CD4-positive, alpha-beta T cell (primary cell): ENCODE data around the gene SLC13A3. TPM values are rescaled to one million over a fixed set of nuclear protein-coding genes. Genes with fewer than 3 reads are reported as not detected.

Experiments used
- ATAC-seq: fragments of 200-7000 bp; cut with Tn5 transposase; one replicate; pipeline ENCODE4 v1.10.0; 2022; ENCODE audit warnings: mild to moderate bottlenecking; ENCODE audit not compliant: poor library complexity
- CTCF ChIA-PET: fragments of 350-600 bp; sonication (Branson Sonifier 250); formaldehyde crosslinking; loops from one replicate; lab custom pipeline; 2021; ENCODE audit warnings: antibody characterized with exemption, inconsistent platforms; lab: Charles Lee
- POLR2A ChIA-PET: fragments of 350-600 bp; sonication (Branson Sonifier 250); formaldehyde crosslinking; loops from one replicate; lab custom pipeline; 2021; ENCODE audit warnings: antibody characterized with exemption, inconsistent platforms; lab: Charles Lee
- DNase-seq, 14 experiments: peaks; one replicate each; pipeline ENCODE4 v3.0.0-alpha.2; 2013 to 2020; ENCODE audit warnings: mixed read lengths in 2 of 14
- H3K27ac ChIP-seq, 2 donors: one replicate each; pipeline versions ENCODE4 v1.5.1 to v1.7.0; 2013; ENCODE audit warnings: low read length in 2 of 2, low read depth in 1 of 2, mild to moderate bottlenecking in 1 of 2
- H3K27me3 ChIP-seq, 2 experiments: 1 replicate in 1 of 2; 2 replicates in 1 of 2; pipeline versions ENCODE4 v1.6.1 to v1.7.0; 2013; ENCODE audit warnings: low read length in 2 of 2, control low read depth in 1 of 2, mild to moderate bottlenecking in 1 of 2, moderate library complexity in 1 of 2; ENCODE audit not compliant: insufficient read depth in 2 of 2, control insufficient read depth in 1 of 2
- H3K36me3 ChIP-seq: one replicate; pipeline ENCODE4 v1.6.1; 2013; ENCODE audit warnings: low read length, control low read depth; ENCODE audit not compliant: insufficient read depth
- H3K4me1 ChIP-seq: one replicate; pipeline ENCODE4 v1.6.1; 2013; ENCODE audit warnings: low read length, control low read depth; ENCODE audit not compliant: insufficient read depth
- H3K4me3 ChIP-seq: one replicate; pipeline ENCODE4 v1.5.1; 2013; ENCODE audit warnings: mild to moderate bottlenecking, low read length, moderate library complexity
- H3K9me3 ChIP-seq, 2 experiments: 1 replicate in 1 of 2; 2 replicates in 1 of 2; pipeline versions ENCODE4 v1.6.1 to v1.7.0; 2013; ENCODE audit warnings: low read length in 2 of 2, mild to moderate bottlenecking in 2 of 2, control low read depth in 1 of 2, moderate library complexity in 1 of 2; ENCODE audit not compliant: control insufficient read depth in 1 of 2, insufficient read depth in 1 of 2
- H3K27ac Mint-ChIP-seq: one replicate; pipeline ENCODE4 v1.8.0; 2020; ENCODE audit warnings: mixed read lengths
- H3K27me3 Mint-ChIP-seq: one replicate; pipeline ENCODE4 v1.8.0; 2021; ENCODE audit warnings: mixed read lengths
- H3K36me3 Mint-ChIP-seq: one replicate; pipeline ENCODE4 v1.8.0; 2021; ENCODE audit warnings: low read depth, mixed read lengths
- H3K4me1 Mint-ChIP-seq: one replicate; pipeline ENCODE4 v1.8.0; 2021; ENCODE audit warnings: low read depth, mixed read lengths
- H3K4me3 Mint-ChIP-seq: one replicate; pipeline ENCODE4 v1.8.0; 2020; ENCODE audit warnings: mild to moderate bottlenecking, mixed read lengths
- H3K9me3 Mint-ChIP-seq: one replicate; pipeline ENCODE4 v1.8.0; 2020; ENCODE audit warnings: mixed read lengths
- intact Hi-C, 2 experiments: fragments of 100-400 bp; cut with DNase I in 1 of 2; cut with micrococcal nuclease in 1 of 2; formaldehyde crosslinking; loops; one replicate each; pipeline versions ENCODE4 v1.15.1 to v1.9.0; 2023 to 2025; cut with DNase I, micrococcal nuclease
- total RNA-seq, 174 experiments: library from RNA in 2 of 174; stranded (reverse) in 2 of 174; gene quantifications; one replicate each; pipeline ENCODE4 v1.2.3 and lab custom pipeline; 2021 to 2026
- TF ChIP-seq, protein P1 (sequence below): fragments of 200-600 bp; IDR thresholded peaks from one replicate; pipeline ENCODE4 v1.8.0; 2022; ENCODE audit warnings: antibody characterized with exemption, mild to moderate bottlenecking

Gene SLC13A3
- total RNA-seq, 2 experiments from 2014 or later = 0.28 TPM; not detected in 1

DNA sequence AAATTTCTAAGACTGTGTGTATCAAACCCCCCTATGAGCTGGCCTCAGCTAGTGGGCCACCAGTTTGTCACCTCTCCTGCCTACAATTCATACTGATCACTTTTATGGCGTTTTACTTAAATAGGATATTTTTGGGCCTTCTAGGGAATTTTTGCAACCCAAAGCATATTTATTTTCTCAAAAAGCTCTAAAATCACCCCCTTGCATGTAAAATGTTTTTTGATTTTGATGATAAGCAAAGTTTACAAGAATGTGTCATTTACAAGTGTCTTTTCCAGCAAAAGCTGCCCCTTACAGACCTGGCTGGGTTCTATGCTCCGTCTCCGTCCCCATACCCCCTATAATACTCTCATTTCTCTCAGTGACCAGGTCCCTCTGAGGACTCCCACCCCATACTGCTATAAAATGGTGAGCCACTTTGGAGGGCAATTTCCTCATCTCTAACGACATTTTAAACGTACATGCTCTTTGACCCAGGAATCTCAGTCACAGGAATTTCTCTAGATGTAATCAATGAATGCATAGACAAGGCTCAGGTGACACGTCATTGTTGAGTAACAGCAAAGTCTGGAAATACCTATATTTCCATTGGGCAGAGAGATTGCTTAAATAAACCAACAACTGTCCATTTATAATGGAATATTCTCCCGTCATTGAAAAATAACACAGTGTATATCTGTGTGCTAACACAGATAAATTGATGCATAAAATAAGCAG is 86.9 kb downstream of the SLC13A3 start:
- DNase-seq (no peak), ATAC-seq (no peak)
- Histone ChIP-seq H3K36me3 (no peaks in the 10 kb centered on the region), H3K4me1 (peaks cover 8% of the 10 kb centered on the region), H3K27me3 (peaks cover 5 to 8% of the 10 kb centered on the region in 2 experiments), H3K9me3 (no peaks in the 10 kb centered on the region), H3K4me3 (no peak overlapping the region), H3K27ac (no peak overlapping the region)
- Mint-ChIP-seq H3K4me3 (no peak overlapping the region), H3K27ac (no peak overlapping the region), H3K4me1 (no peaks in the 10 kb centered on the region), H3K9me3 (no peaks in the 10 kb centered on the region), H3K27me3 (peaks cover 17% of the 10 kb centered on the region), H3K36me3 (no peaks in the 10 kb centered on the region)
- intact Hi-C loops = no loop called here
- POLR2A ChIA-PET = no interaction called here
- CTCF ChIA-PET = no interaction called here
- TF ChIP-seq, protein P1, sequence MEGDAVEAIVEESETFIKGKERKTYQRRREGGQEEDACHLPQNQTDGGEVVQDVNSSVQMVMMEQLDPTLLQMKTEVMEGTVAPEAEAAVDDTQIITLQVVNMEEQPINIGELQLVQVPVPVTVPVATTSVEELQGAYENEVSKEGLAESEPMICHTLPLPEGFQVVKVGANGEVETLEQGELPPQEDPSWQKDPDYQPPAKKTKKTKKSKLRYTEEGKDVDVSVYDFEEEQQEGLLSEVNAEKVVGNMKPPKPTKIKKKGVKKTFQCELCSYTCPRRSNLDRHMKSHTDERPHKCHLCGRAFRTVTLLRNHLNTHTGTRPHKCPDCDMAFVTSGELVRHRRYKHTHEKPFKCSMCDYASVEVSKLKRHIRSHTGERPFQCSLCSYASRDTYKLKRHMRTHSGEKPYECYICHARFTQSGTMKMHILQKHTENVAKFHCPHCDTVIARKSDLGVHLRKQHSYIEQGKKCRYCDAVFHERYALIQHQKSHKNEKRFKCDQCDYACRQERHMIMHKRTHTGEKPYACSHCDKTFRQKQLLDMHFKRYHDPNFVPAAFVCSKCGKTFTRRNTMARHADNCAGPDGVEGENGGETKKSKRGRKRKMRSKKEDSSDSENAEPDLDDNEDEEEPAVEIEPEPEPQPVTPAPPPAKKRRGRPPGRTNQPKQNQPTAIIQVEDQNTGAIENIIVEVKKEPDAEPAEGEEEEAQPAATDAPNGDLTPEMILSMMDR = no peak

DNA sequence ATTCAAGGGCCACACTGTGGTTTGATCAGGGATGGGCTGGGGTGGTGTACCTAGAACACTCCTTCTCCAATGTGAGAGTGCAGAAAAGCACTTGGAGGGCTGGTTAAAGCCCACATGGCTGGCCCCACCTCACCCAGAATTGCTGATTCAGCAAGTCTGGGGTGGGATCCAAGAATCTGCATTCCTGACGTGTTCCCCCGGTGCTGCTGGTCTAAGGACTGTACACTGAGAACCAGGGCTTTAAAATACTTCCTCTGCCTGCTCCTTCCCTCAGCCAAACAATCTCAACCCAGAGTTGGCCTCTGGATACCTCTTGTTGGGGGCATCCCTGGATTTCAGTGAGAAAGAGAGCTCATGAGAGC is 87.4 kb downstream of the SLC13A3 start:
- no peaks in the 10 kb centered on the region for H3K4me1 Mint-ChIP-seq
- ChIA-PET CTCF (no interaction called here), POLR2A (no interaction called here)

DNA sequence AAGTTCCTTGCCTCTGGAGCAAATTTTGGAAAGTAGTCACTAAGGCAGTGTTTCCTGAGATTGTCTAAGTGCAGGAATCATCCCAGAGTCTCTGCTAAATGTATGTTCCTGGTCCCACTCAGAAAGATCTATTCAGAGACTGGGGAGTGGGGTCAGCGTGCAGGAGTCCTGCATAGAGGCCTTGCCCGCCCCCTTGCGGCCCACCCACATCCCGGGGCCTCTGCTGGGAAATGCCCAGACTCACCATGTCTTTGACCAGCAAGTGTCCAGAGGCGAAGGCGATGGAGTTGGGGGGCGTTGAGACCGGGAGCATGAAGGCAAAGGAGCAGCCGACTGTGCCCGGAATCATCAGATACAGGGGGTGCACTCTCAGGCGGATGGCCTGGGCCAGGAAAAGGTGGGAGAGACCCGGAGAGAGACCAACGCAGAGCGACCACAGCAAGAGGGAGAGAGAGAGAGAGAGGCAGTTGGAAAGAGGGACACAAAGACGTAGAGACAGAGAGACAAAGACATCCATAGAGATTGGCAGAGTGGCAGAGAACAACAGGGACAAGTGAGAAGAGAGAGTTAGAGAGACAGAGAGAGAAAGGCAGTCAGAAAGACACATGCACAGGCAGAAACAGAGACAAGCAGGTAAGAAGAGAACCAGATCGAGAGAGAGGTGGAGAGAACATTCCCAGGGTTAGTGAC is 87.9 kb downstream of the SLC13A3 start:
- no peaks in the 10 kb centered on the region for H3K36me3 ChIP-seq
- H3K4me3 ChIP-seq = no peak overlapping the region
- H3K36me3 Mint-ChIP-seq = no peaks in the 10 kb centered on the region
- TF ChIP-seq, protein P1 = no peak
- peaks cover 17% of the 10 kb centered on the region for H3K27me3 Mint-ChIP-seq
- no peak overlapping the region for H3K27ac Mint-ChIP-seq
- no peak overlapping the region for H3K4me3 Mint-ChIP-seq
- H3K4me1 ChIP-seq = peaks cover 8% of the 10 kb centered on the region
- ChIA-PET CTCF (no interaction called here), POLR2A (no interaction called here)
- peaks cover 5 to 8% of the 10 kb centered on the region in 2 experiments for H3K27me3 ChIP-seq
- no peaks in the 10 kb centered on the region for H3K4me1 Mint-ChIP-seq
- no peak for DNase-seq
- ATAC-seq = no peak
- H3K27ac ChIP-seq = no peak overlapping the region
- intact Hi-C loops = no loop called here
- no peaks in the 10 kb centered on the region for H3K9me3 ChIP-seq
- H3K9me3 Mint-ChIP-seq = no peaks in the 10 kb centered on the region

More for the DNA sequence above, 87.4 kb downstream of the SLC13A3 start:
- ATAC-seq (no peak), DNase-seq (no peak)
- Histone ChIP-seq H3K4me1 (peaks cover 8% of the 10 kb centered on the region), H3K9me3 (no peaks in the 10 kb centered on the region), H3K27ac (no peak overlapping the region), H3K36me3 (no peaks in the 10 kb centered on the region), H3K27me3 (peaks cover 5 to 8% of the 10 kb centered on the region in 2 experiments), H3K4me3 (no peak overlapping the region)
- no peaks in the 10 kb centered on the region for H3K9me3 Mint-ChIP-seq
- TF ChIP-seq, protein P1 = no peak
- H3K27me3 Mint-ChIP-seq = peaks cover 17% of the 10 kb centered on the region
- intact Hi-C loops = no loop called here
- H3K4me3 Mint-ChIP-seq = no peak overlapping the region
- H3K36me3 Mint-ChIP-seq = no peaks in the 10 kb centered on the region
- H3K27ac Mint-ChIP-seq = no peak overlapping the region
